AML-193 (cell line): ENCODE data around the gene ANKMY2.
A peak's percentile ranks its signal among the peaks of the same experiment; 100 is the strongest.
"Not testable (repeated sequence)": the region's sequence is repeated elsewhere in the genome, so short reads cannot be mapped to it uniquely, and the experiment has no call there.

Experiments
- DNase-seq, 2 experiments: peaks; one replicate each; lab custom pipeline; 2025; lab: John Stamatoyannopoulos, UW

Gene ANKMY2

DNA sequence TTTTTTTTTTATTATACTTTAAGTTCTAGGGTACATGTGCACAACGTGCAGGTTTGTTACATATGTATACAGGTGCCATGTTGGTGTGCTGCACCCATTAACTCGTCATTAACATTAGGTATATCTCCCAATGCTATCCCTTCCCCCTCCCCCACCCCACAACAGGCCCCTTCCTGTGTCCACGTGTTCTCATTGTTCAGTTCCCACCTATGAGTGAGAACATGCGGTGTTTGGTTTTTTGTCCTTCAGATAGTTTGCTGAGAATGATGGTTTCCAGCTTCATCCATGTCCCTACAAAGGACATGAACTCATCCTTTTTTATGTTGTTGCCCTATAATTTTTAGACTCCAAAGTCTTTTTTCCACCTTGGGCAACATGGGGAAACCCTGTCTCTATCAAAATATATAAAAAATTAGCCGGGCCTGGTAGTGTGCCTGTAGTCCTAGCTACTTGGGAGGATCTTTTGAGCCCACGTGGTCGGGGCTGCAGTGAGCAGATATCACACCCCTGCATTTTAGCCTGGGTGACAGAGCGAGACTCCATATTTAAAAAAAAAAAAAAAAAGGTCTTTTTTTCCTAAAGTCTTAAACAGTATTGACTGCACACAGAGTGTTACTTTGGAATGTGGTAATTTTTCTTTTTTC is 14.4 kb upstream of the ANKMY2 start:
- DNase-seq = not testable (repeated sequence)

DNA sequence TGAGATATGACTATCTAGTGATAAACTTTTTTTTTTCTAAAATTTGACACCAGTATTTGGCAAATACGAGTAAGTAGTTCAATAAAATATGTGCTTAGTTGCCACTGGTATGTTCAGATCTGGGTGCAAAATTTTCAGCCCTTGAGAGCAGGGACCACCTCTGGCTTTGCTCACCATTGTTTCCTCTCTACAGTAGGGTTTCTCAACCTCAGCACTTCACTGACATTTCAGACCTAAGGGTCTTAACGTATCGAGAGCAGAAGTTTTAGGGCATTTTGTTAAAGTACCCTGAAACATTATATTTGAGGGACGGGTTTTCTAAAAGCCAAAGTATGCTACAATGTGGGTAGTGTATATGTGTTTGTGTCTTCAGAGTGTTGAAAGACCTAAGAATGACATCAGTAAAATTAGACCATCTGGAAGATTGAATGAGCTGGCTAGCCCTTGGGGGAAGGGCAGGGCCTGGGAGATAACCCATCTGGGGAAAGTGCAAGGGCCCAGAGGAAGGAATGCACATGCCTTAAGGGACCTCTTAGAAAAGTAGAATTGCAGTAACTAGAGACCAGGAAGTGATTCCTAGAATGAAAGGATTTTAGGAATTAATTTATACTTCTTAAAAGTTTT is 12.2 kb upstream of the ANKMY2 start:
- no peak for DNase-seq

DNA sequence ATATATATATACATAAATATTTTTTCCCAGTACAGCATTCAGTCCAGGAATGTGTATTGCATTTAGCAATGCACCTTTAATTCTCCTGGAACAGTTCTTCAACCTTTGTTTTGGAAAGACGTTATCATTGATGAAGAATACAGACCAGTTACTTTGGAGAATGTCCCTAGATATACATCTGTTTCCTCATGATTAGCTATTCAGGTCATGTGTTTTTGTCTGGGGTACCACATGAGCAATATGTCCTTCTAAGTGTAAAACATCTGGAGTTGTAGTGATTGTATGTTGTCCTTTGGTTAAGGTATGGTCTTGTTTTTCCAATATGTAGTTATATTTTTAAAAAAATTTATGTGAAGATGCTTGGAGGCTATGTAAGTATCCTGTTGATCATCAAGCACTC is 10.6 kb upstream of the ANKMY2 start:
- DNase-seq = no peak

DNA sequence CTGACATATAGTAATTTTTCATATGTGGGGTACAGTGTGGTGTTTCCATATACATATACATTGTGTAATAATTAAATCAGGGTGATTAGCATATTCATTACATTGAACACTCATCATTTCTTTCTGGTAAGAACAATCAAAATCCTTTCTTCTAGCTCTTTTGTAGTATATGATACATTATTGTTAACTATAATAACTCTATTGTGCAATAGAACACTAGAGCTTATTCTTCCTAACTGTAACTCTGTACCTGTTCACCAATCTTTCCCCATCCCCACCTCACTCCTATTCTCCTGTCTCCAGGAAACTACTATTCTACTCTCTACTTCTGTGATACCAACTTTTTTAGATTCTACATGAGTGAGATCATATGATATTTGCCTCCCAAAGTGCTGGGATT is 9.8 kb upstream of the ANKMY2 start:
- DNase-seq = no peak

DNA sequence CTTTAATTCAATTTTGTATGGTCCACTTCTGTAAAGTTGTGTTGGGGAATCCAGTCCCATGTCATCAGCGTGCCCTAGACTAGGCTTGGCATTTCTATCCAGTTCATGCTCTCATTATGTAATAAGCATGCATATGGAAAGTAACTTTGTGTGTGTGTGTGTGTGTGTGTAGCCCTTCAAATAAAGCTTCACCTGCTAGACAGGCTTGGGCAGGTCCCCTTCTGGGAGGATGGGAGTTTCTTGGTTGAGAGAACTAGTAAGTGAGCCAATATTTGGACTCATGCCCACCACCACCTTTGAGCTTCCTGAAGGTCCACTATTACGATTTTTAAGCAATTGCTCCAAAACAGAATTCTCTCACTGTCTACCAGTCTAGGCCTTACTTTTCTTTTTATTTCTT is 7.3 kb upstream of the ANKMY2 start:
- no peak for DNase-seq

DNA sequence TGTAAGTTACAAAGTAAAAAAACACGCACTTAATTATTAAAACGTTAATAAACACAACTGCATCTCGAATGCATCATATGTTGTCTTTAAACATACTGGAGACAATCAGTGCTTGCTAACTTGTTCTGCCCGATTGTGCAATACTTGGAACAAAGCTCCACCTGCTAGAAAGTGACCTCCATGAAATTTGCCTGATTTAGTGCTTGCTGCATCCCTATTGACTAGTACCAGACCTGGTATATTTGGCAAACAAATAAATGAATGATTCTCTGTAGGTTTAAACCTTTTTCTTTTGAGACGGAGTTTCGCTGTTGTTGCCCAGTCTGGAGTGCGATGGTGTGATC is 6.7 kb upstream of the ANKMY2 start:
- no peak for DNase-seq

DNA sequence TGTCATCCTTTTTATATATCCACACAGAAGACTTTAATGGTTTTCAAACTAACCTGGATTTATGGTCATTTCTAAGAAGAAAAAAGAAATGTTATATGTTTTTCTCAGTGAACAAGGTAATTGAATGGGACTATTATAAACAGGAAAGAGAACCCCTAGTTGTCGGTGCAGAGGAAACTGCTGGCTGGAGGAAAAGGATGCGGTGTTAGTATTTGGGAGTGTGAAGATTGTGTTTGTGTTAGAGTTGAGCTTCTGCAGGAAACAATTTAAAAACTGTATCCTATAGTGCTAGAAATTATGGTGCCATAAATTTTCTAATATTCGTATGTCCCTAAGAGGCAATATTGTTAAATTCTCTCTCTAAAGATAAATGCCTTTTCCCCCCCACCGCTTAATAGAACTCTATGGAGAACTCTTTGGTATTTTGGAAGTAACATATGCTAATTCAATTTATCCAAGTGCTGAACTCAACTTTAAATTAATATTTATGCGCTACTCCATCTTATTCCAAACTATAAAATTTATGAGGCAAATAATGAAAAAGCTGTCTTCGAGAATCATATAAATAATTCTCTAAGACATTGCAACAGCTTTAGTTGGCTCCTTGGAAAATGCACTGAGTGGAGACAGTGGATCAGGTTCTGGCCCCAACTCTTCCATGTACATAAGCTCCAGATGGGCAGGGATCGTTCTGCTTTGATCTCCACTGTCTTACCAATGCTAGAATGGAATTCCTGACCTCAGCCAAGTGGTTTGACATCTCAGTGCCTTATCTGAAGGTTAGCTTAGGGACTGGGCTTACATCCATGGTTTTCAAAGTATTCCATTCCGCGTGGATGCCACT is 6.1 kb upstream of the ANKMY2 start:
- no peak for DNase-seq

DNA sequence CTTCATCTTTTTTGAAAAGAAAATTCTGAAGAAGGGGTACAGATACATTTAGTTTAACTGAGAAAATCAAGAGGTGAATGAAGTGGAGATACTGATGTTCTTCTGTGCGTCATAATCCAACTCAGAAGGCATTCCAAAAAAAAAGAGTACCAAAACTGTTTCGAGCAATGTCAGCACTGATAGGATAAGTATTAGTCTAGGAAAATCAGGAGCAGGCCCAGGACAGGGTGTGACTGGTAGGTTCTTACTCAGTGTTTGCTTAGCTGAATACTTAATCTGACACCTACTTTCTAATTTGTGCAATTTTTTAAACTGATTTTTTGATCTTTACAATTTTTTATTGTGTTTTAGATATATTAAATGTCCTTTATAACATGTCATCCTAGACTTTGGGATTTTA is 4.7 kb upstream of the ANKMY2 start:
- DNase-seq = no peak

DNA sequence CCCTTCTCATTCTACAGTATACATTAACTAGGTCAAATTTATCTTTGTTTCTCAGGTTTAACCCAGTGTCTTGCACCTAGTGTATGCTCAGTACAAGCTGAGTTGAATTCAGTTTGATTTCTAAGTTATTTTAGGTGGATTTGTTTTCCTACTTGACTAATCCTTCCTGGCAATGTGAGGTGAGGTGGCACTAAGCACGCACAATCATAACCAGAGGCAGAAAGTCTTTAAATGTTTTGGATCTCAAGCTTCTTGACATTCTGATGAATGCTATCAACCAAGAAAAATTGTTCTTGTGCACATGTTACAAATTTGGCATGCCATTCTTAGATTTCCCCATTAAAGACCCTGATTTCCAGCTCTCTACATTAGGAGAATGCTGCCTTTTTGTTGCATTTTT is 3.6 kb upstream of the ANKMY2 start:
- DNase-seq = no peak

DNA sequence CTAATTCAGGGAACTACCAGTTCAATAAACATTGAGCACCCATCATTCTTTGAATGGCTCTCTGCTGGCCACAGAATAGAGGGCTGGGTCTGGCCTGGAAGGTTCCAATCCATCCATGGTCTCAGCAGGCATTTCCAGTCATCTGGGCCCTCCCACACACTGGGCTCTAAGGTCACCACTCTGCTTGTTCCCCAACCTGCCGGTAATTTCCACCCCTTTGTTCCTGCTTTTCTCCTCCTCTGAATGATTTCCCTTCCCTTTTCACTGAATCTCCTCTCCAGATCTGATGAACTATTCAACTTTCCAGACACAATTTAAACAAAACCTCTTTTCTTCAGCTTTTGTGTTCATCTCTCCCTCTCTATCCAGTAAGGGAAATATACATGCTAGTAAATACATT is 3.0 kb upstream of the ANKMY2 start:
- no peak for DNase-seq

DNA sequence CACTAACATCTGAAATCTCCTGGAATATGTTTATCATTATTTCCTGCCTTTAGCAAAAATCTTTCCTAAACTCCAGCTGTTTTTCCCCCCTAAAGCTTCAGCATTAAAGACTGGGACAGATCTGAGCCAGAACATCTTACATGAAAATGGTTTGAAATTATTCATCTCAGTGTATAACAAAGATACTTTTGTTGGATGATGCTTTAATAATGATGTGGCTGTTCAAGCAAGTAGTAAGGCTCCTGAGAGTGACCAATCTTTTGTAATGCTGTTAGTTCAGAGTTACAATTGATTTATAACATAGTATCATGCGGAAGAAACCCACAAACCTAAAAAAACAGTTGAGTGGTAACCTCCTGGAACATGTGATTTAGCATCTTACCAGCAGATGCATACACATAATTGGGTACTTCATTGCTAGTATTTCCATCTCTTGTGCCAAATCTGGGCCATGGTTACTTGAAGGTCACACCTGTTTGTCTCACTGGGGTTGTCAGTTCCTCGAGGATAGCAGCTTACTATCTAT is 1.9 kb upstream of the ANKMY2 start:
- no peak for DNase-seq

DNA sequence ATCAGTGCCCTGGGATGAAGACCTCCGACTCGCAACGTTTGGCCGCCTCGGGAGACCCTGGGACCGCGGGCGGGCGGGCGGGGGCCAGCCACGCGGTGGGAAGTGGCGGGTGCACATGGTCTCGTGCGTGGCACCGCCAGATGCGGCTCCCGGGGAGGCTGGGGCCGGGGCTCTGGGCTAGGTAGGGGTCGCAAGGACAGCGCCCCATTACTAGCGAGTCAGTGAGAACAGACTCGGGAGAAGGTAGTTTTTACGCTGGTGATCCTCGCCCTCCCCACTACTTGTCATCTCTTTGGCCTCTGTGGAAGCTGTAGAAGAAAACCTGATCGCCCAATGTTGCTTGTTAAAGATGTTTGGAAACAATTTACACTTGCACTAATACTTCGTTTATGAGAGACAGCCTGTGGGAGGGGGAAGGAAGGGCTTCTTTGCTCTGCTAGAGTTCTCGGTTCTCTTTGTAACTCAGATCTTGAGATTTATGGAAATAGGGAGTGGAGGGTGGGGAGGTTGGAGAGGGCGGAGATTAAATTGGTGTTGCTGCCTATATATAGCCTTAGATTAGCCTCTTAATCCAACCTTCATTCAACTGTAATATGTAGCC is 1.0 kb upstream of the ANKMY2 start:
- DNase-seq = no peak

DNA sequence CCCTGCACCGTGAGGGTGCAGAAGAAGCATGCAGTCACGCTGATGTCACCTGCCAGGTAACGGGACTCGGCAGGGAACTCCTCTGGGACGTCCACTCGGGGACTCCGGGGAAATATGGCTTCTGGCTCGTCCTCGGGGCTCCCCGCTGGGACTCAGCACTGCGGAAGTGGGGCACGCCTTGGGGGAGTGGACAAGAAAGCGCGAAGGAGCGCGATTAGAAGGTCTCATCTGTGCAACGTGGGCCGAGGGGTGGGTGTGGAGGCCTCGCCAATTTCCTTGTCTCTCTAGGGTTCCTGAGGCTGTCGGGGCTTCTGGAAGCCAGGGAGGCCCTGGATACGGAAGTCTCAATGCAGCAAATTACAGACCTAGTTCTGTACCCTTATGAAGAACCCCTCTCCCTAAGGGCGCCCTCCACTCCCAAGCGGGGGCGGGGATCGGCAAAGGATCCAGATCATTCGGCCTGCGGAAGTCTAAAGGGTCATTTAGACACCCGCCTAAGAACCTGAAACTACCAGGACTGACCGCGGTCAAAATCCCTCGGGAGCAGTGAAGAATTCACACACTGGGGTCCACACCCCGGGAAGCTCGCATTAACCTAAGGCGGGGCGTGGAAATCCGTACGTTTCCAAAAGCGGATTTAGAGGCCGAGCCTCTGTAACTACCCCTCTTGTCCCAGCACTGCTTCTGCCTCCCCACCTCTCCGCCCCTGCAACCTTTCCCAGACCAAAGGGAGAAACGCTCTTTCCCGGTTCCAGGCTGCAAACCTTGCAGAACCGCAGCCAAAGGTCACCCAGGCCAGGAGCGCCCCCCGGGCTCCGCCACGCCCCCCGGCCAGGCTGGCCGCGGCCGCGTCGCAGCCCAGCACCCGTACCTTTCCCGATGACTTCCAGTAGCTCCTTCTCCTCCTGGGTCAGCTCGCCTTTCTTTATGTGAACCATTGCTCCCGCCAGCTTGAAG is 640 bp downstream of the ANKMY2 start:
- peak; percentile 31 to 34 for DNase-seq

DNA sequence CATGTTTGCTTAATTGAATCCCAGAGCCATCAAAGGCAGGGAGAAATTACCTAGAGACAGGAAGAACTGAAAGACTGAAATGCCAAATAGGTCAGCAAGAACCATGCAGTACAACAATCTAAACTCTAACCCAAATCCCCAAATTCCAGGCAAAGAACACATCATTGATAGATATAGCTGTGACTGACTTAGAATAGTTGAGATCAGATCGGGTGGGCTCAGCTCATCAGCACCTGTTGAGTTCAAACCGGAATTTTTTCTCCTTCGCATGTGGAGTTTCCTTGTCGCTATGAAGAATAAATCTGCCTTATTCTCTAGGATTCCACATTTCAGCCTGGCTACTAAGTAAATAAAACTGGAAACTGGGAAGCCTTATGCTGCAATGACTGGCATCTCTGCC is 1.4 kb downstream of the ANKMY2 start:
- no peak for DNase-seq

DNA sequence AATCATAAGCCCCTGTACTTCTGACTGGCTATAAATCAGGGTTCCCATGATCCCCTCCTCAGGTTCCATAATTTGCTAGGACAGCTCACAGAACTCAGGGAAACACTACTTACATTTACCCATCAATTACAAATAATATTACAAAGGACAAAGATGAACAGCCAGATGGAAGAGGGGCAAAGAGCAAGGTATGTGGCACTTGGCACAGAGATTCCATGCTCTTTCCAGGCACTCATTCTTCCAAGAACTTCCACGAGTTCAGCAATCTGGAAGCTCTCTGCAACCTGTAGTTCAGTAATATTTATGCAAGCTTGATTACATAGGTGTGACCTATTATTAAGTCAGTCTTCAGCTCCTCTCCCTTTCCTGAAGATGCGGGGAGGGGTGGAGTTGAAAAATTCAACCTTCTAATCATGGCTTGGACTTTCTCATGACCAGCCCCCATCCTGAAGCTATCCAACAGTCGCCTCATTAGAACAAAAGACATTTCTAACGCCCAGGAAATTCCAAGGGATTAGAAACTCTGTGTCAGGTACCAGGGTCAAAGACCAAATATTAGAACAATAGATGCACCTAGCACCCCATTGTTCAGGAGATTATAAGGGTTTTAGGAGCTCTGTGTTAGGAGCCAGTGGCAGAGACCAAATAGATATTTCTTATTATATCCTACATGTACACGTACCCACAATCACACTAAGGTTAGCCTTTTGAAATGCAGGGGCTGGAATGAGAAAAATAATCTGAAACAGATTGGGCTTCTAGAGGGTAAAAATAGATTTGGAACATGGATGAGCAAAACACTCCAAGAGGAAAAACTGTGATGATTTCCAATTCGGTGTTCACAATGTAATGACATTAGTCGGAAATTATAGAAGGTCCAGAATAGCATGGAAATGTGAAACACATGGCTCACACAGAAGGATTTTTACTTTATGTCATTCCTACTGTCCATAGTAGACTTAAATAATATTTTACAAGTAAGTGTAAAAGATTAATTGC is 7.0 kb downstream of the ANKMY2 start:
- no peak for DNase-seq

DNA sequence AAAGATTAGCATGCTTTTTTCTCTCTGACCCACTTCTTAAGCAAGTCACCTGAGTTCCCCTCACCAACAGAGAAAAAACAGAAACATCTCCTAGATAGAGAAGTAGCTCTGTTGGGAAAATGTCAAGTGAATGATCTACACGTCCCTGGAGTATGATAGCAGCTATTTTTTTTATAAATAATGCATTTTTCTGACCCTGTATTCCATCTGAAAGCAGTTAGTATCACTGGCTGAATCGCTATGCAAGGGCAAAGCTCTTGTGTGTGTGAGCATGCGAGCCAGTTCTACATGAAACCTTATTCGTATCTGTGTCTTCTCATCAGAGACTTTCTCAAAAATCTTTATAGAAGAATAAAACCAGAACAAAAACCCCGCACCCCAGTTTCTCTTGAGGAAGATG is 8.2 kb downstream of the ANKMY2 start:
- no peak for DNase-seq

DNA sequence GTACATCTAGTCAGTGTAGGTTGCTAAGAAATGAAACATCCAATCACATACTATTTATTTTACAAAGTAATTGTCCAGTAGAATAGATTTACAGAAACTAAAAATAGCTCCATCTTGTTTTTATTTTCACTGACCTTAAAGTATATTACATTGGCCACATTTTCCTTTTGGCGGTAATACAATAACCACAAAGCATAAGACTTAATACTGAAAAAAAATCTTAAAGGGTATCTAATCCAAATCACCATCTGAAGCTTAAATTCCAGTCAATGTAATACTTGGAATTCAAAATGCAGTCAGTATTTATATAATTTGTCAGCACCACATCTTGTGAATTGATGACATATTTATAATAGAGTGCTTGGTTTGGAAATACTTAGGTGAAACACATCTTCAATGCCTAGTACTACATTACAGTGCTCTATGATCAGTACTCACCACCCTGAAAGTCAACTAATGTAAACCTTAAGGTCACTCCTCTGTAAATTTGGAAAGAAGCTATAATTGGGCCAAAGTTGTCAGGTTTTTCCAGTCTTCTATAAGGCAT is 8.9 kb downstream of the ANKMY2 start:
- DNase-seq = no peak

DNA sequence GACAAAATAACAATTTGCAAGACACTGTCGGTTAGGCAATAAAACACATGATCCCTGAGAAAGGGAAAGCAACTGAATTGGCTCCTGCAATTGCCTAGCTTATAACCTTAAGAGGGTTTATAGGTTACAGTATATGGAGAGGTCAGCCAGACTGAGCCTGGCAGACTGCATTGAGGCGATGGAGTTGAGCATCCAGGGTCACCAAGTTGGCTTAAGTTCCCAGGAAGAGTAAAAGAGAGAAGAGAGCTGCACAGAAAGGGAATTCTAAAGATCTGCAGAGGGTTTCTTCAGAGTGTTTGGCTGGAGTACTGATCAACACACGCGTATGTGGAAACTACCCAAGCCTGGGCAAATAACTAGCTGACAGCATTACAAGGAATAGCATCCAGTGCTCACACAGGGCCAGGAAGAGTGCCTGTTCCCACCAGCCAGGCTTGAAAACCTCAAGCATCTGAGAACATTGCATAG is 11.2 kb downstream of the ANKMY2 start:
- no peak for DNase-seq

DNA sequence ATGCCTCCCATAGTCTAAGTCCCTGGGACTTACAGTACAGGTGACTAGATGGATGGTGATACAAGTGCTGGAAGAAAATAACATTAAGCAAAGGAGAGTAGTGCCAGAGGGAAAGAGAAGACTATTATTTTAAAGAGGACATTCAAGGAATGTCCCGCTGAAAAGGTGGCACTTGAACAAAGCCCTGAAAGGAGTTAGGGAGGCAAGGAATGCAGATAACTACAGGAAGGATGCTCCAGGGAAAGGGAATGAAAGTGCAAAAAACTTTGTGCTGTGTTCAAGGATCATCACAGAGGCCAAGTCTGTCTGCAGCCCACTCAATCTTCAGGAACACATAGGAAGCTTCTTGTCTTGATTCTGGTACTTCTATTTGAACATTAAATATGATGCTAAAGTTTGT is 14.9 kb downstream of the ANKMY2 start:
- DNase-seq = no peak

DNA sequence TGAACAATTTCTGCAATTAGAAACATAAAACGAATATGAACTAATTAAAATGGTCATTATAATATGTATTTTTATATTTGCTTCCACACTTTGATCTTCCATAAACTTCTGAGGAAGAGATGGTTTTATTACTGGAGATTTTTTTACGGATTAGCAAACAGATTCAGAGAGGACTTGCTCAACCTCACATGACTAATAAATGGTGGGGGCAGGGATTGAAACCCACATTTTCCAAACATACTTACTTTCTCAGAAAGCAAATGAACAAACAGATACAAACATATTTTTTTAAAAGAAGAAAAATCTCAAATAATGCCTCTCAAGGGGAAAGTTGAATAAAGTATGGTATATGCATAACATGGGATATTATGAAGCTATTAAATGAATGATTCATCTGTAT is 18.3 kb downstream of the ANKMY2 start:
- no peak for DNase-seq
